Adrenal gland (tissue), 5 donors: ENCODE results near the gene RPL37.

ENCODE experiments used
- CTCF ChIP-seq, 6 experiments: fragments of 450-650 bp in 4 of 6; fragments of 200-600 bp in 2 of 6; sonication (generic) in 1 of 6; IDR thresholded peaks; 1 replicate in 5 of 6; 2 replicates in 1 of 6; pipeline versions ENCODE4 v1.5.1 to v1.8.0; 2016 to 2021; ENCODE audit warnings: antibody characterized with exemption in 6 of 6, mild to moderate bottlenecking in 2 of 6, moderate library complexity in 1 of 6
- POLR2A ChIP-seq, 2 donors: fragments of 450-650 bp; IDR thresholded peaks; one replicate each; pipeline ENCODE4 v1.6.1; 2017; ENCODE audit warnings: antibody characterized with exemption in 2 of 2, mild to moderate bottlenecking in 2 of 2, moderate library complexity in 1 of 2
- donor health status: DM: no; HTN: no; CAD: no.

DNA sequence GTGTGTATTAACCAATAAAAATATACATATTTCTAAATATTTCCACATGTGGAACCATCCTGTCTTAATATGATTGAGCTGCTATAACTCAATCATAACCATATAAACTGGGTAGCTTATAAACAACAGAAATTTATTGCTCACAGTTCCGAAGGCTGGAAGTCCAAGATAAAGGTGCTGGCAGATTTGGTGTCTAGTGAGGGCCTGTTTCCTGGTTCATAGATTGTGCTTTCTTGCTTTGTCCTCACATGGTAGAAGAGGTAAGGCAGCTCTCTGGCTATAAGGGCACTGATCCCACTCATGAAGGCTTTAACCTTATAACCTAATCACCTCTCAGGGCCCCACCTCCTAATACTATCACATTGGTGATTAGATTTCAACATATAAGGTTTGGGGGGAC is 22.9 kb downstream of the RPL37 start:
- TF ChIP-seq CTCF (IDR thresholded peaks at IDR 0.05), result no peak
- no peak for TF ChIP-seq POLR2A (IDR thresholded peaks at IDR 0.05)
